Neutrophil (primary cell): Measurements from ENCODE around the gene ITGB4.

Experiments used
- H3K27ac ChIP-seq: fragments of 200-600 bp; sonication (generic); 2 replicates; pipeline ENCODE4 v1.5.1; 2016; ENCODE audit warnings: mild to moderate bottlenecking, moderate library complexity
- H3K27me3 ChIP-seq: fragments of 200-600 bp; sonication (generic); 2 replicates; pipeline ENCODE4 v1.6.0; 2016; ENCODE audit warnings: mild to moderate bottlenecking
- H3K36me3 ChIP-seq: fragments of 200-600 bp; sonication (generic); 2 replicates; pipeline ENCODE4 v1.5.1; 2017
- H3K4me1 ChIP-seq, 2 experiments: fragments of 200-600 bp in 1 of 2; sonication (generic) in 1 of 2; 1 replicate in 1 of 2; 2 replicates in 1 of 2; pipeline versions ENCODE4 v1.5.1 to v1.6.1; 2013 to 2016; ENCODE audit warnings: low read depth in 1 of 2, low read length in 1 of 2, mild to moderate bottlenecking in 1 of 2, moderate library complexity in 1 of 2; ENCODE audit not compliant: control insufficient read depth in 1 of 2, insufficient read depth in 1 of 2
- H3K4me3 ChIP-seq, 2 experiments: fragments of 200-600 bp in 1 of 2; sonication (generic) in 1 of 2; 1 replicate in 1 of 2; 2 replicates in 1 of 2; pipeline ENCODE4 v1.5.1; 2013 to 2016; ENCODE audit warnings: low read depth in 1 of 2, low read length in 1 of 2, mild to moderate bottlenecking in 1 of 2, moderate library complexity in 1 of 2
- H3K9me3 ChIP-seq: fragments of 200-600 bp; sonication (generic); 2 replicates; pipeline ENCODE4 v1.5.1; 2016
- TF ChIP-seq, protein P1 (sequence below): fragments of 200-600 bp; sonication (generic); IDR thresholded peaks from 2 replicates; pipeline ENCODE4 v1.5.1; 2016; ENCODE audit warnings: antibody characterized with exemption

The ITGB4 gene

DNA sequence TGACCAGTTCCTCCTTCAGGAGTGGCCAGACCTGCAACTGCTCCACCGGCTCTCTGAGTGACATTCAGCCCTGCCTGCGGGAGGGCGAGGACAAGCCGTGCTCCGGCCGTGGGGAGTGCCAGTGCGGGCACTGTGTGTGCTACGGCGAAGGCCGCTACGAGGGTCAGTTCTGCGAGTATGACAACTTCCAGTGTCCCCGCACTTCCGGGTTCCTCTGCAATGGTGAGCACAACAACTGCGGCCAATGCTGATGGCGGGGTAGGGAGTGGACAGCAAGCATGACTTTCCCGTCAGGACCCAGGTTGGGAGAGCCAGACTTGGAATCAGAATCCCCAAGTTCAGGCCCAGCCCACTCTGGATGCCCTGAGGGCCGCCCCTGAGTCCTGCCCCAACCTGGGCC lies 12.2 kb downstream of the ITGB4 start:
- H3K4me3 ChIP-seq: no peak overlapping the region
- H3K4me1 ChIP-seq: peaks cover 21 to 29% of the 10 kb centered on the region in 2 experiments
- TF ChIP-seq, protein P1, sequence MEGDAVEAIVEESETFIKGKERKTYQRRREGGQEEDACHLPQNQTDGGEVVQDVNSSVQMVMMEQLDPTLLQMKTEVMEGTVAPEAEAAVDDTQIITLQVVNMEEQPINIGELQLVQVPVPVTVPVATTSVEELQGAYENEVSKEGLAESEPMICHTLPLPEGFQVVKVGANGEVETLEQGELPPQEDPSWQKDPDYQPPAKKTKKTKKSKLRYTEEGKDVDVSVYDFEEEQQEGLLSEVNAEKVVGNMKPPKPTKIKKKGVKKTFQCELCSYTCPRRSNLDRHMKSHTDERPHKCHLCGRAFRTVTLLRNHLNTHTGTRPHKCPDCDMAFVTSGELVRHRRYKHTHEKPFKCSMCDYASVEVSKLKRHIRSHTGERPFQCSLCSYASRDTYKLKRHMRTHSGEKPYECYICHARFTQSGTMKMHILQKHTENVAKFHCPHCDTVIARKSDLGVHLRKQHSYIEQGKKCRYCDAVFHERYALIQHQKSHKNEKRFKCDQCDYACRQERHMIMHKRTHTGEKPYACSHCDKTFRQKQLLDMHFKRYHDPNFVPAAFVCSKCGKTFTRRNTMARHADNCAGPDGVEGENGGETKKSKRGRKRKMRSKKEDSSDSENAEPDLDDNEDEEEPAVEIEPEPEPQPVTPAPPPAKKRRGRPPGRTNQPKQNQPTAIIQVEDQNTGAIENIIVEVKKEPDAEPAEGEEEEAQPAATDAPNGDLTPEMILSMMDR: no peak
- H3K27ac ChIP-seq: no peak overlapping the region
- no peaks in the 10 kb centered on the region for H3K9me3 ChIP-seq
- H3K36me3 ChIP-seq: no peaks in the 10 kb centered on the region
- H3K27me3 ChIP-seq: no peaks in the 10 kb centered on the region

DNA sequence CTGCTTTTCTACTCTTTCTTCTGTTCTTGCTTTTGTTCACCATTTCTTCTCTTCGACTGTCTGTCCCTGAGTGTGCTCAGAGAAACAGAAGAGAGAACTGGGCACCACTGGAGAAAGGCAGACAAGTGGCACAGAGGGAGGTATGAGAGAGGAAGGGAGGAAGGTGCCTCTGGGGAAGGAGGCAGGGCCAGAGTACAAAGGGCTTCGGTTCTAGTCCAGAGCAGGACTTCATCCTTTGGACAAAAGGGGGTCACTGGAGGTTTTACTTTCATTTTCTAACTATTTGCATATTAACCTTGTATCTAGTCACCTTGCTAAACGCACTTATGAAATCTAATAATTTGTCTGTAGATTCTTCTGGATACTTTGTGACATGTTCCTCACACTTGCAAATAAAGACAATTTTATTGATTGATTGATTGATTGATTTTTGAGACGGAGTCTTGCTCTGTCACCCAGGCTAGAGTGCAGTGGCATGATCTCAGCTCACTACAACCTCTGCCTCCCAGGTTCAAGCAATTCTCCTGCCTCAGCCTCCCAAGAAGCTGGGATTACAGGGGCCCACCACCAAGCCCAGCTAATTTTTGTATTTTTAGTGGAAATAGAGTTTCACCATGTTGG lies 13.5 kb downstream of the ITGB4 start:
- Histone ChIP-seq H3K27ac (peak overlapping the region; percentile 55), H3K9me3 (no peaks in the 10 kb centered on the region), H3K4me3 (no peak overlapping the region), H3K4me1 (peaks cover 32 to 38% of the 10 kb centered on the region in 2 experiments), H3K36me3 (no peaks in the 10 kb centered on the region), H3K27me3 (no peaks in the 10 kb centered on the region)
- TF ChIP-seq, protein P1: no peak

DNA sequence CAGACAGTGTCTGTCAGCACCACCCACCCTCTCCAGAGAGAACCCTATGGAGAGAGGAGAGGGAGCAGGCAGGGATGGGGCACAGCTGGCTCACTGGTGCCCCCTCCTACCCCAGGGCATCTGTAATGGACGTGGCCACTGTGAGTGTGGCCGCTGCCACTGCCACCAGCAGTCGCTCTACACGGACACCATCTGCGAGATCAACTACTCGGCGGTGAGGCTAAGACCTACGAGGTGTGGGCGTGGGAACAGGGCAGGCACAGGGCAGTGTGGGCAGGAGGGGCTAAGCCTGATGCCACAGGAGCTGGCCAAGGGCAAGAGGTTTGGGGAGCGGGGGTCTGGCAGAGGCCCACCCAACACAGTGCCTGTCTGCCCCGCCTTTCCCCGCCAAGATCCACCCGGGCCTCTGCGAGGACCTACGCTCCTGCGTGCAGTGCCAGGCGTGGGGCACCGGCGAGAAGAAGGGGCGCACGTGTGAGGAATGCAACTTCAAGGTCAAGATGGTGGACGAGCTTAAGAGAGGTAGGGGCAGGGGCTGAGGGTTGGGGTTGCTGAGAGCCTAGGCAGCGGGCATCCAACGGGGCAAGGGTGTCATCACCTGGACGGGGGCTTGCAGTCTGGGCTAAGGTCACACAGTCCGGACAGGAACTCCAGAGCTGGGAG lies 15.0 kb downstream of the ITGB4 start:
- no peak overlapping the region for H3K4me3 ChIP-seq
- peak overlapping the region; percentile 96 for H3K27ac ChIP-seq
- no peaks in the 10 kb centered on the region for H3K27me3 ChIP-seq
- no peaks in the 10 kb centered on the region for H3K9me3 ChIP-seq
- no peaks in the 10 kb centered on the region for H3K36me3 ChIP-seq
- peaks cover 32 to 38% of the 10 kb centered on the region in 2 experiments for H3K4me1 ChIP-seq
- TF ChIP-seq, protein P1: no peak

DNA sequence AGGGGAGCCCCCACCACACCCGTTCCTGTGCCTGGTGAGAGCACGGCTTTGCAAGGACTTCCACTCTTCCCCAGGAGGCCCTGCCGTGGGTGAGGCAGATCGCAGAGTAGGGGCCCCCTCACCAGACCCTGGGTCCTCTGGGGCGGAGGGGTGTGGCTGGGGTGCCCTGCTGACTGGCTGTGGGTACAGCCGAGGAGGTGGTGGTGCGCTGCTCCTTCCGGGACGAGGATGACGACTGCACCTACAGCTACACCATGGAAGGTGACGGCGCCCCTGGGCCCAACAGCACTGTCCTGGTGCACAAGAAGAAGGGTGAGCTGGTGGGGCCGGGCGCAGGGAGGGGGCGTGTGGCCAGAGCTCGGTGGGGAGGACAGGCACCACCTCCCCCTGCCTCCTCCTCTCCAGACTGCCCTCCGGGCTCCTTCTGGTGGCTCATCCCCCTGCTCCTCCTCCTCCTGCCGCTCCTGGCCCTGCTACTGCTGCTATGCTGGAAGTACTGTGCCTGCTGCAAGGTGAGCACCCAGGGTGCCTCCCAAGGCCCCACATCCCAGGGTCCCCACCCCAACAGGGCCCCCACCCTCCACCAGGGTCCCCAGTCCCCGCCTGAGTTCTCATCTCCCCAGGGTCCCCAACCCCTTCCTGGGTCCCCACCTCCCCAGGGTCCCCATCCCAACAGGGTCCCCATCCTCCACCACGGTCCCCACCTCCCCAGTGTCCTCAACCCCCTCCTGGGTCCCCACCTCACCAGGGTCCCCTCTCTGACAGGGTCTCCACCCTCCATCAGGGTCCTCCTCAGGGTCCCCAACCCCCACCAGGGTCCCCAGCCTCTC lies 16.1 kb downstream of the ITGB4 start:
- Histone ChIP-seq H3K9me3 (no peaks in the 10 kb centered on the region), H3K36me3 (no peaks in the 10 kb centered on the region), H3K4me1 (peaks cover 32 to 38% of the 10 kb centered on the region in 2 experiments), H3K27me3 (no peaks in the 10 kb centered on the region), H3K27ac (peak overlapping the region; percentile 96), H3K4me3 (peak overlapping the region in 1 of 2 experiments; percentile 32)
- TF ChIP-seq, protein P1: no peak

DNA sequence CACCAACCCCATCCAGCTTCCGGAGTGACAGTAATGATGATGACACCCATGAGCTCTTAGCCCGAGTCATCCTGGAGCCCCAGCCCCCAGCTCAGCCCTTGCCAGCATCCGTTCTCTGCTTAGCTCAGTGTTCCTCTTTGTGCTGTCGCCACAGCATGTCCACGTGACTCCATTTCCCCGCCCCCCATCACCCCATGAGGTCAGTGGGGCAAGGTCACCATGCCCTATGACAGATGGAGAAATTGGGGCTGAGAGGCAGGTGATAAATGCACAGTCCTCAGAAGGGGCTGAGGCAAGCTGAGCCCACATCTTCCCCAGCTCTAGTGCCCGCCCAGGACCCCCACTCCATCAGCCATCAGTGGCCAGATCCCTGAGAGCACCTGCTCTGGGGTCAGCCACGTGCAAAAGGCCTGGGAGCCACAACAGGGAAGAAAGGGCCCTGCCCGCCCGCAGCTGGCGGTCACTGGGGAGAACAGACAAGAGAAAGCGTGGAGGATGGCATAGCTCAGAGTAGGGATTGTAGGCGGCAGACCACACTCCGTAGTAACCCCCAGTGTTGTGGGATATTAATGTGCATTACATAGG lies 17.1 kb downstream of the ITGB4 start:
- Histone ChIP-seq H3K36me3 (no peaks in the 10 kb centered on the region), H3K27me3 (no peaks in the 10 kb centered on the region), H3K4me3 (peak overlapping the region in 1 of 2 experiments; percentile 32), H3K4me1 (peaks cover 32 to 38% of the 10 kb centered on the region in 2 experiments), H3K27ac (peak overlapping the region; percentile 96), H3K9me3 (no peaks in the 10 kb centered on the region)
- TF ChIP-seq, protein P1: no peak
